Panc1 (cell line): ENCODE data around the gene RBBP6. TPM values are rescaled to one million over a fixed set of nuclear protein-coding genes. Genes with fewer than 3 reads are reported as not detected.

Experiments
- ATAC-seq: fragments of 200-7000 bp; cut with Tn5 transposase; 2 replicates; pipeline ENCODE4 v1.9.1; 2020; ENCODE audit warnings: mild to moderate bottlenecking, moderate library complexity
- BruUV-seq: library from RNA; stranded (reverse); fragments of 400-500 nt; replicated peaks from 2 replicates; lab custom pipeline; 2021; lab: Mats Ljungman, UMichigan
- CTCF ChIA-PET: fragments of 300-600 bp; sonication (Branson Sonifier 250); formaldehyde crosslinking; loops from one replicate; lab custom pipeline; 2022; ENCODE audit warnings: antibody characterized with exemption; lab: Charles Lee
- POLR2A ChIA-PET: fragments of 300-600 bp; sonication (Branson Sonifier 250); formaldehyde crosslinking; loops from one replicate; lab custom pipeline; 2022; ENCODE audit warnings: antibody characterized with exemption; lab: Charles Lee
- DNase-seq: peaks from one replicate; pipeline ENCODE4 v3.0.0-alpha.2; 2010; ENCODE audit warnings: low read depth, low spot score
- H3K27ac ChIP-seq: 2 replicates; pipeline ENCODE4 v1.5.1; 2011; ENCODE audit warnings: mild to moderate bottlenecking, low read length, inconsistent platforms
- H3K27me3 ChIP-seq: fragments of 200-500 bp; sonication (Bioruptor generic); 2 replicates; pipeline ENCODE4 v1.6.0; 2014; ENCODE audit warnings: low read length, inconsistent platforms; ENCODE audit not compliant: control insufficient read depth, insufficient read depth
- H3K36me3 ChIP-seq: fragments of 200-500 bp; sonication (Bioruptor generic); 2 replicates; pipeline ENCODE4 v1.5.1; 2014; ENCODE audit warnings: inconsistent platforms, mild to moderate bottlenecking, low read length, moderate library complexity; ENCODE audit not compliant: control insufficient read depth, insufficient read depth
- H3K4me1 ChIP-seq: 2 replicates; pipeline ENCODE4 v1.5.1; 2011; ENCODE audit warnings: inconsistent platforms, mild to moderate bottlenecking, low read length, moderate library complexity; ENCODE audit not compliant: control insufficient read depth, insufficient read depth
- H3K4me3 ChIP-seq, 2 experiments: 2 replicates each; pipeline ENCODE4 v1.5.1; 2011 to 2012; ENCODE audit warnings: low read depth in 2 of 2, low read length in 2 of 2, mild to moderate bottlenecking in 2 of 2, inconsistent platforms in 1 of 2, moderate library complexity in 1 of 2
- H3K9me3 ChIP-seq: fragments of 200-500 bp; sonication (Bioruptor generic); 2 replicates; pipeline ENCODE4 v1.5.1; 2014; ENCODE audit warnings: low read depth, mild to moderate bottlenecking, inconsistent platforms, low read length, moderate library complexity; ENCODE audit not compliant: control insufficient read depth, insufficient read depth
- REST ChIP-seq, 2 experiments: IDR thresholded peaks; 2 replicates each; pipeline ENCODE4 v1.6.1; 2011 to 2012; ENCODE audit warnings: low read depth in 2 of 2, control low read depth in 1 of 2, low read length in 1 of 2, mild to moderate bottlenecking in 1 of 2, moderate library complexity in 1 of 2; ENCODE audit not compliant: insufficient read depth in 1 of 2
- SIN3A ChIP-seq: IDR thresholded peaks from 2 replicates; pipeline ENCODE4 v1.6.1; 2012; ENCODE audit warnings: low read depth, mild to moderate bottlenecking, low read length, moderate library complexity, borderline replicate concordance; ENCODE audit not compliant: insufficient read depth
- TCF7L2 ChIP-seq: IDR thresholded peaks from 2 replicates; pipeline ENCODE4 v1.6.1; 2011; ENCODE audit warnings: mild to moderate bottlenecking, low read depth, low read length, inconsistent platforms
- in situ Hi-C: cut with HindIII; loops from 2 replicates; pipeline ENCODE4 v1.10.0; 2016; ENCODE audit warnings: low sequenced_read_pairs, low pct_unique_long_range_greater_than_20kb
- intact Hi-C: fragments of 100-400 bp; cut with micrococcal nuclease; formaldehyde crosslinking; loops from one replicate; pipeline ENCODE4 v1.10.0; 2022; ENCODE audit not compliant: unreplicated experiment
- total RNA-seq: library from RNA; stranded (reverse); gene quantifications from one replicate; pipeline ENCODE4 v1.2.1, GENCODE V29; 2021; ENCODE audit not compliant: unreplicated experiment
- TF ChIP-seq, protein P1 (sequence below): fragments of 450-650 bp; IDR thresholded peaks from 2 replicates; pipeline ENCODE4 v1.5.1; 2017; ENCODE audit warnings: mild to moderate bottlenecking

Gene RBBP6
- total RNA-seq, 1 experiment from 2014 or later, result 42.7 TPM

DNA sequence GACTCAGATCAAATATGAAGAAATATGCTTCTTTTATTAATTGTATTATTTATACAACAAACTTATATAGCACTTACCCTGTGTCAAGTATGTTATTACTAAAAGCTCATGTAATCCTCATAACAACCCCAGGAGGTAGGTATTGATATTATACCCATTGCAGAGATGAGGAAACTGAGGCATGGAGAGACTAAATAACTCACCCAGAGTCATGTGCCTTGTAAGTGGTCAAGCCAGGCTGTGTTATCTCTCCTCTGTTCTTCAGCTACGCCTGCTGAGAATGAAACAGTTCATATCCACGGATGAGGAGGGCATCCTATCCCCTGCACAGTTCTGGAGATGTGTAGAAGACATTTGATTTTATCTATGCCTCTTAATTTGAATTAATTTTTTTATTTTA lies 78.1 kb downstream of the RBBP6 start:
- no peaks in the 10 kb centered on the region for H3K27me3 ChIP-seq
- no peak overlapping the region for H3K27ac ChIP-seq
- CTCF ChIA-PET, result no interaction called here
- TF ChIP-seq, protein P1, sequence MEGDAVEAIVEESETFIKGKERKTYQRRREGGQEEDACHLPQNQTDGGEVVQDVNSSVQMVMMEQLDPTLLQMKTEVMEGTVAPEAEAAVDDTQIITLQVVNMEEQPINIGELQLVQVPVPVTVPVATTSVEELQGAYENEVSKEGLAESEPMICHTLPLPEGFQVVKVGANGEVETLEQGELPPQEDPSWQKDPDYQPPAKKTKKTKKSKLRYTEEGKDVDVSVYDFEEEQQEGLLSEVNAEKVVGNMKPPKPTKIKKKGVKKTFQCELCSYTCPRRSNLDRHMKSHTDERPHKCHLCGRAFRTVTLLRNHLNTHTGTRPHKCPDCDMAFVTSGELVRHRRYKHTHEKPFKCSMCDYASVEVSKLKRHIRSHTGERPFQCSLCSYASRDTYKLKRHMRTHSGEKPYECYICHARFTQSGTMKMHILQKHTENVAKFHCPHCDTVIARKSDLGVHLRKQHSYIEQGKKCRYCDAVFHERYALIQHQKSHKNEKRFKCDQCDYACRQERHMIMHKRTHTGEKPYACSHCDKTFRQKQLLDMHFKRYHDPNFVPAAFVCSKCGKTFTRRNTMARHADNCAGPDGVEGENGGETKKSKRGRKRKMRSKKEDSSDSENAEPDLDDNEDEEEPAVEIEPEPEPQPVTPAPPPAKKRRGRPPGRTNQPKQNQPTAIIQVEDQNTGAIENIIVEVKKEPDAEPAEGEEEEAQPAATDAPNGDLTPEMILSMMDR, result no peak
- TF ChIP-seq REST (IDR thresholded peaks at IDR 0.05; ENCODE audit: insufficient read depth in 1 of 2, low read depth in 2 of 2, low read length in 1 of 2) (no peak), SIN3A (no peak), TCF7L2 (no peak)
- no TSS peak for BruUV-seq
- H3K36me3 ChIP-seq, result no peaks in the 10 kb centered on the region
- no peak for DNase-seq
- H3K4me3 ChIP-seq, result no peak overlapping the region
- POLR2A ChIA-PET, result no interaction called here
- intact Hi-C loops, result no loop called here
- no peak for ATAC-seq
- in situ Hi-C loops, result no loop called here
- no peaks in the 10 kb centered on the region for H3K9me3 ChIP-seq
- H3K4me1 ChIP-seq, result no peaks in the 10 kb centered on the region

Other genes starting within 250 kb of the RBBP6 start
- 53.6 TPM for gene TNRC6A, start 190.1 kb downstream of the RBBP6 start, total RNA-seq